IPS-NIHi7 (cell line): ENCODE measurements around the gene CNIH4.
"Not testable (repeated sequence)": the region's sequence is repeated elsewhere in the genome, so short reads cannot be mapped to it uniquely, and the experiment has no call there.

Source experiments
- DNase-seq: peaks from one replicate; pipeline ENCODE4 v3.0.0; 2012; ENCODE audit warnings: mixed read lengths; ENCODE audit errors: extremely low spot score

CNIH4 gene

GRCh38 chr1:224348137-224348536 is 8.5 kb upstream of the CNIH4 start:
- no peak for DNase-seq

- DNase-seq = not testable (repeated sequence)
Measured at GRCh38 chr1:224349716-224350115, 7.0 kb upstream of the CNIH4 start.

GRCh38 chr1:224352436-224353085 is 4.1 kb upstream of the CNIH4 start:
- not testable (repeated sequence) for DNase-seq

GRCh38 chr1:224353975-224354925 is 2.4 kb upstream of the CNIH4 start:
- no peak for DNase-seq

DNA sequence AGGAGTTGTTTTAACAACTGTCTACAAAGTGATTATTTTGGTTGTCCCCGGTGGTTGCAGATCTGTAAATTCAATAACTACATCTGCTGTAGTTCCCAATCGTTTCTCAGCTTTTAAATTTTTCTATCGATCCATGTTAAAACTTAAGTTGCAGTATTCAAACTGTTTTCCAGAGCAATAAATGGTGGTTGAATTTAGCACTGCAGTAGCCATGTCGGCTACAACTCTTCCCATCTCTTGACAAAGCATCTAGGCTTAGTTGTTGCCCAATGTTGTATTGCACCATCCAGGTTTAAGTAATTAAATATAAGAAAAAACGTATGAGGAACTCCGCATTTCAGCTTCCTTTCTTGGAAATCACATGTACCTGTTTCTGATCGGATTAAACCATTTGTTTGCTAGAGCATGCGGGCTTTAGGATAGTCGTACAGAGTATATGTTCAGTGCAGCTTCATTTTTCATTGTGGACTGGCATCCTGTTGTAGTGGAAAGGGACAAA is 996 bp downstream of the CNIH4 start:
- no peak for DNase-seq

GRCh38 chr1:224358237-224358636 is 1.6 kb downstream of the CNIH4 start:
- no peak for DNase-seq

DNA sequence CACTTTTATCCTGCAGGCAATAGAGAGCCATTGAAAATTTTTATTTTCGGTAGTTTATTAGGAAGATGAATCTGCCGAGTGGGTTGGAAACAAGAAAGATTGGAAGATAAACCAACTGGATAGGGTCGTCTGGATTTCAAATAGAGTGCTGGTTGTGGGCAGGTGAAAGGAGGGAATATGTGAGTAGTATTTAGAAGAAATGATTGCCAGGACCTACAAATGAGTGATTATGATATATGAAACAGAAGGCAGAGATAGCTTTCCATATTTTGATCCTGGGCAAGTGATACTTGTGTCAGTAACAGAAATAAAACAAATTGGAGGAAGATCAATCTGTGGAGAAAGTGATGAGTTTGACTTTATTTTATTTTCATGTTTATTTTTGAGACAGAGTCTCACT is 2.5 kb downstream of the CNIH4 start:
- DNase-seq = no peak

DNA sequence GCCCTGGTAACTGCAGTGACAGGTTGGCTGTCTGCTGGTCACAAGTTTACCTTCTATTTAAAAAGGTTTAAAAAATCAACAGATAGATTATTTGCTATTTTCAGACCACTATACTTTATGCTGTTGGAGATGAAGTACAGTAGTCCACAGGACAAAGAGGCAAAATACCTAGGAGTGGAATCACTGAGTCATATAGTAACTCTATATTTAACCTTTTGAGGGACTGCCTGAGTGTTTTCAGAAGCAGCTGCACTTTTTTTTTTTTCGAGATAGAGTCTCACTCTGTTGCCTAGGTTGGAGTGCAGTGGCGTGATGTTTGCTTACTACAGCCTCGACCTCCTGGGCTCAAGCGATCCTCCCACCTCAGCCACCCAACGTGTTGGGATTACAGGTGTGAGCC is 11.7 kb downstream of the CNIH4 start:
- no peak for DNase-seq

DNA sequence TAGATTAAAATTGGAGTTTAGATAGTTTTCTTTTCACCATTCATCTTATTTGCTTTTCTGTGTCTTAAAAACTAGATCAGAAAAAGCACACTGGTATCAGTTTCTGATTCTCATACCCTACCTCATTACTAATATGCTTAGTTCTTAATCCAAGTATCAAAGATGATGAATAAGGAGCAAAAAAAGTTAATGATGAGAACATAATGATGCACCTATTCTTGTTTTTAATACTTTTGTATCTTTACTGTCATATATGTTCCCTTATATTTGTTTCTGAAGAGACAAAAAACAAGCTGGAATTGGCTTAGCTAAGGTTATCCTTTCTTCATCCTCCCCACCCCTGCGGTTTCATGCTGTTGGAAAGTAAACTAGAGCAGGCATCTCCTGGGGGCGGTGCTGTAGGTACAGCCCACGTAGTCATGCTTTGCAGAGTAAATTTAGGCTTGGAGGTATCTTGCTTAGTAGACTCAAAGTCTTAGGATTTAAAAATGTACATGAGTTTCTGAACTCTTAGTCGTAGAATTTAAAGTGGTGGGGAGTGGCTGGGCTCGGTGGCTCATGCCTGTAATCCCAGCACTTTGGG is 16.4 kb downstream of the CNIH4 start:
- no peak for DNase-seq

DNA sequence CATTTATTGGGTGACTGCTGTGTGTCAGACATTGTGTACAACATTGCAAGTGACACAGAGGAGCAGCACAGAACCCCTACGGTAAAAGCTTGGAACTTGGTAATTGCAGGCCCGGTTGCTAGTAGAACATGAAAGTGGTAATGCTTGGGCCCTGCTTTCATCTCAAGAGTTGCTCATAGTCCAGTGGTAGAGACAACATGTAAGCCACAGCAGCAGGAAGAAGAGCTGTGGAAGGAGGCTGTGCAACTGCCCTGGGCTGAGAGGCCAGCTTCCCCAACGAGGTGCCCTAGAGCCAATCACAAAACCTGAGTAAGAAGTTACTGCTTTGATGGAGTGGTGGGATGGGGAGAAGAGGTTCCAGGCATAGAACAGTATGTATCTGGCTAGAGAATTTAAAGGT is 18.4 kb downstream of the CNIH4 start:
- no peak for DNase-seq

DNA sequence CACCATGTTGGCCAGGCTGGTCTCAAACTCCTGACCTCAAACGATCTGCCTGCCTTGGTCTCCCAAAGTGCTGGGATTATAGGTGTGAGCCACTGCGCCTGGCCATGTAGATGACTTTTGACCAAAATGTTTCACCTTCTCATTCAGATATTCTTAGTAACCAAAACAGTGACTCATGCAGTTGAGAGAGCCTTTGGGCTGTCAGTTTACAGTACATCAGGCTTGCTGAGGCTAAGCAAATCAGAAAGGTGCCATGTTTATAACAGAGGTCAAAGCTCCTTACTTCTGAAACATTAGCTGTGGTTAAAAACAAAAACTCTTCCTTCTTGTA is 21.0 kb downstream of the CNIH4 start:
- DNase-seq = no peak

GRCh38 chr1:224378855-224379631 is 22.4 kb downstream of the CNIH4 start:
- no peak for DNase-seq

DNA sequence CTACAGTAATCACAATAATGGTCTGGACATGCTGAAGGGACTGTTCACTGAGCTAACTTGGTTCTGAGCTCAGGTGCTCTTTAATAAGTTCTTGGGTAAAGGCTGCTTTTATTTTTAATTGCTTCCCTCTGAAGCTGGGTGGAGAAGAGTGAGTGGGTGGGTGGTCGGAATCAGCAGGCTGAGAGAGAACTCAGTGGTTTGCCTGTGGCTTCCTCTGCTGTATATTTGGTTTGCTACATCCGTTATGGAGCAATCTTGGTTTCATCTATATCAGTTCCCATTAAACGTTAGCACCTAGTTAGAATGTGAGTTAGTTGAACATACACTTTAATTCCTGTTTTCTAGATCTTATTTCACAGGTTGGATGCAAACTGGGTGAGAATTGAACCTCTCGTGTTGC is 23.3 kb downstream of the CNIH4 start:
- no peak for DNase-seq

- no peak for DNase-seq
Measured at GRCh38 chr1:224381880-224382548, 25.3 kb downstream of the CNIH4 start.

- no peak for DNase-seq
Measured at GRCh38 chr1:224383218-224383617, 26.5 kb downstream of the CNIH4 start.

- no peak for DNase-seq
Measured at GRCh38 chr1:224387302-224387912, 30.7 kb downstream of the CNIH4 start.

- no peak for DNase-seq
Measured at GRCh38 chr1:224387943-224388342, 31.3 kb downstream of the CNIH4 start.

DNA sequence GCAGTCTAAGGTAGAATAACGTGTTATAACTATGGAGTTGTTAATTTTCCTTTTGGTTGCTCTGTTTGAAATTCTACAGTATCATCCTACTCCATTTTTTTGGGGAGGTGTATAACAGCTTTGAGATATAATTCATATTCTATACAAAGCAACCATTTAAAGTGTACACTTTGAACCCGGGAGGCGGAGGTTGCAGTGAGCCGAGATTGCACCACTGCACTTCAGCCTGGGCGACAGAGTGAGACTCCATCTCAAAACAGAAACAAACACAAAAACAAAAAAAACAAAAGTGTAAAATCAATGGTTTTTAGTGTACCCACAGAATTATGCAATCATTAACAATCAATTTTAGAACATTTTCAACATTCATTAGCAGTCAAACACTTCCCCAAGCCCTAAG is 33.8 kb downstream of the CNIH4 start:
- DNase-seq = no peak

- no peak for DNase-seq
Measured at GRCh38 chr1:224392411-224393249, 36.0 kb downstream of the CNIH4 start.

DNA sequence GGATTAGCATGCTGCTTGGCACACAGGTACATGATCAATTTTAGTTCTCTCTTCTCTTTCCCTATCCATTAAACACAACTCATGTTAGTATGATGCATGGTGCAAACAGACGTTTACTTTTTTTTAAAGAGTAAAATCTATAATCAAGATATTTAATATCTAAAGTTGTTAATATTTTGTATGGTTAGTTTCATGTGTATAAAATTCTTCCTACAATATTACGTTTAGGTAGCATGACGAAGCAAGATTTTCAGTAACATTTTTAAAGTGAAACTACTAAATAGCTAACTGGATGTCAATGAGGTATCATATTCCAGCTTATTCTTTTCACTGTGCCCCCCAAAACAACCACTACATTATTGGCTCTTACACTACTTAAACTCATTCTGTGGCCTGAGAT is 36.6 kb downstream of the CNIH4 start:
- no peak for DNase-seq
